SU-DHL-6 (cell line): ENCODE data around the gene ETFA.

Experiments used
- EZH2phosphoT487 ChIP-seq: fragments of 200-600 bp; sonication (generic), shearing (Covaris generic); conservative IDR thresholded peaks from 2 replicates; pipeline ENCODE4 v1.6.1; 2018; ENCODE audit warnings: mild to moderate bottlenecking, antibody characterized with exemption, low read length, moderate library complexity, mixed read lengths
- TF ChIP-seq, protein P1 (sequence below): fragments of 200-600 bp; sonication (generic); IDR thresholded peaks from one replicate; pipeline ENCODE4 v1.5.1; 2017; ENCODE audit warnings: antibody characterized with exemption, mild to moderate bottlenecking, low read length, moderate library complexity; ENCODE audit not compliant: insufficient read depth, poor library complexity, severe bottlenecking

DNA sequence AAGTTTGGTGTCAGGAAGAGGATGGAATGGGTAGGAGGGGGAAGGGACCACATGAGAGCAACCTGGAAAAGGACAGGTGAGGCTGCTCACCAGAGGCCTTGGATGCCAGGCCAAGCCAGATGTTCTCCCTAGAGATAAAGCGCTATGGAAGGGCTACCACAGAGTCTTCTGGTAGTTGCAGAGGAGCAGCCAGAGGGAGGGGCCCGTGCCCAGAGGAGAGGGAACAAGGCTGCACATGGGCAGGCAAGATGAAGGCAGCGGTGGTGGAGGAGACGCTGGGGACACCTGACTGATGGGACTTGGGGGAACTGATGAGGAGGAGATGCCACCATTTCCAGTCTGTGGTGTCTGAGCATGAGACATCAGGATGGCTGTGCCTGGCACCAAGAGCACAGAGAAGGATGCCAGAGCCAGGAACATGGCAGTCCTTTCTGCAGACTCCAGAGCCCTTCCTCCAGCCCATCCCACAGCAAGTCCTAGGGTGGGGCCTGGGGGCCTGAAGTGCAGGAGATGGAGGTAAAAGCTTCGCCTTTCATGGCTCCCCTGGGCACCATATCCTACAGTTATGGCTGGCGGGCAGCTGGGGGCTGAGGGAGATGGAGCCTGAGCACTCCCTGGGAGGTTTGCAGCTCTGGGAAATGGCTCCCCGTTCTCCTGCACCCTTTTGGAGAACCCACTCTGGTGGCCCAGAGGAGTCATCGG lies 103.0 kb downstream of the ETFA start:
- TF ChIP-seq, protein P1, sequence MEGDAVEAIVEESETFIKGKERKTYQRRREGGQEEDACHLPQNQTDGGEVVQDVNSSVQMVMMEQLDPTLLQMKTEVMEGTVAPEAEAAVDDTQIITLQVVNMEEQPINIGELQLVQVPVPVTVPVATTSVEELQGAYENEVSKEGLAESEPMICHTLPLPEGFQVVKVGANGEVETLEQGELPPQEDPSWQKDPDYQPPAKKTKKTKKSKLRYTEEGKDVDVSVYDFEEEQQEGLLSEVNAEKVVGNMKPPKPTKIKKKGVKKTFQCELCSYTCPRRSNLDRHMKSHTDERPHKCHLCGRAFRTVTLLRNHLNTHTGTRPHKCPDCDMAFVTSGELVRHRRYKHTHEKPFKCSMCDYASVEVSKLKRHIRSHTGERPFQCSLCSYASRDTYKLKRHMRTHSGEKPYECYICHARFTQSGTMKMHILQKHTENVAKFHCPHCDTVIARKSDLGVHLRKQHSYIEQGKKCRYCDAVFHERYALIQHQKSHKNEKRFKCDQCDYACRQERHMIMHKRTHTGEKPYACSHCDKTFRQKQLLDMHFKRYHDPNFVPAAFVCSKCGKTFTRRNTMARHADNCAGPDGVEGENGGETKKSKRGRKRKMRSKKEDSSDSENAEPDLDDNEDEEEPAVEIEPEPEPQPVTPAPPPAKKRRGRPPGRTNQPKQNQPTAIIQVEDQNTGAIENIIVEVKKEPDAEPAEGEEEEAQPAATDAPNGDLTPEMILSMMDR: no peak
- TF ChIP-seq EZH2phosphoT487: no peak
